GM18873 (cell line): ENCODE measurements around the gene TULP3.

Source experiments
- ATAC-seq: cut with Tn5 transposase; IDR thresholded peaks from one replicate; pipeline ENCODE4 v1.9.1; 2021; ENCODE audit warnings: mild to moderate bottlenecking, moderate library complexity, moderate number of reproducible peaks; ENCODE audit not compliant: unreplicated experiment, low FRiP score

The TULP3 gene

GRCh38 chr12:2963154-2963759 is 72.6 kb downstream of the TULP3 start:
- ATAC-seq, result no peak

DNA sequence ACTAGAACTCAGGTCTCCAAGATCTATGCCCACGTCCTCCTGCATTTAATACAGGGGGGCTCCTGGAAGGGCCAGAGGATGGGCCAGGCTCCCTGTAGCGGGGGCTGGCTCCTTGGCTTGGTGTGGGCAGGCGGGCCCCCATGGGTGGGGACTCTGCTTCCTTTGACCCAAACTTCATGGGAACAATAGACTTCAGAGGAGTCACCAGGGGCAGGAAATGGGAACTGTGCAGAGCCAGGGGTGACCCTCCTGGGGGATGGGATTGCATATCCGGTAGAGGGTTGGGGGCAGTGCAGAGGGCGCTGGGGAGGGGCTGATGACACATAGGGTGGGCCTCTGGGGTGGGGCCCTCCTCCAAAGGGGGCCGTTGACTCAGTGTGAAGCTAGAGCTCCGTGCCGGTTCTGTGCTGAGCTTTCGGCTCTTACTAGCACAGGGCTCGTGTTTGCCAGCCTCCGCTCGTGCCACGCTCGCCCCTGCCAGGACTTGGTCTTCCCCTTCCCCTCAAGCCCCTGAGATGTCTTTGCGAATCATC is 73.1 kb downstream of the TULP3 start:
- no peak for ATAC-seq

DNA sequence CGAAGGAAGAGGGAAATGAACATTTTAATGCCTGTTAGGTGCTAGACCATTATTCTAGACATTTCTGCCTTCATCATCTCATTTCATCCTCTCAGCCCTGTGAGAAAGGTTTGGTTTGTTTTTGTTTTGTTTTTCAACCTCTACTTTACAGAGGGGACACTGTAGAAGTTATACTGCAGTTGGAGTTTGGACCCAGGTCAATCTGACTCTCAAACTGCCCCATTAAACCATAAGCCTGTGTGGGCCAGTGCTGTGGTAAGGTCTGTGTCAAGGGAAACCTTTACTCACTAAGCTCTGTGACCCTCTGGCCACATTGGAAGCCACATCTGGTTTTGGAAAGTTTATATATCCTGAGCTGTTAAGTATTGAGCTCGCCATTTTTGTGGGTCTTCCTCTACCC is 77.0 kb downstream of the TULP3 start:
- no peak for ATAC-seq

DNA sequence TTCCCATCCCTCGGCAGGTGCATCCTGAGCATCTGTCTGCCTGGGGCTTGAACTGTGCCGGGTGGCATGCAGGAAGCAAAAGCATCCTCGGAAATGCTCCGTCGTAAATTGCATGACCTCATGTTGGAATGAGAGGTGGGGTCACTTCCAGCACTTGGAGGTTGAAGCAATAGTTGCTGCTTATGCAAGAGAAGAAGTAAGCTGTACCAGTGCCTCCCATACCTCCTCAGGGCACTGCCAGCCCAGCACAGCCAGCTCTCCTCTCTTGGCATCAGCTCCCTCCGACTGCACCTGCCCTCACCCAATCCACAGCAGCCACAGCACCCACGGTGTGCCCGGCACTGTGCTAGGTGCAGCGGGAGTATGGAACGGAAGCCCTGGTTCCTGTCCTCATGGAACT is 80.1 kb downstream of the TULP3 start:
- no peak for ATAC-seq

DNA sequence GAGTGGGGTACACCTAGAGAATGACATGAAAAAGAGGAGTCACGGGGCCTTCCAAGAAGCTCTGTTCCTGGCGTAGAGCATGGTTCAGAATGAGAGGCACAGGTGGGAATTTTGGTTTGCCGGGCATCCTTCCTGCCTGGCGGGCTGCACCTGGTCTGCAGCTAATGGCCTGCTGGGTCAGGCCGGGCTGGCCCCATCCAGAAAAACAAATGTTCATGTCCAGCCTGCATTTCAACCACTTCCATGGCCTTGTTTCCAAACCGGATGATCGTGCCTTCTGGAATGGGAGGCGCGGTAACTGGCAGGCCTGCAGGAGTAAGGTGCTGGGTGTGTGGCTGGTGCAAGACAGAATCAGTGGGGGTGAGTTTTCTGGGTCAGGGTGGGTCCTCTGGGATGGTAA is 82.9 kb downstream of the TULP3 start:
- ATAC-seq, result no peak

DNA sequence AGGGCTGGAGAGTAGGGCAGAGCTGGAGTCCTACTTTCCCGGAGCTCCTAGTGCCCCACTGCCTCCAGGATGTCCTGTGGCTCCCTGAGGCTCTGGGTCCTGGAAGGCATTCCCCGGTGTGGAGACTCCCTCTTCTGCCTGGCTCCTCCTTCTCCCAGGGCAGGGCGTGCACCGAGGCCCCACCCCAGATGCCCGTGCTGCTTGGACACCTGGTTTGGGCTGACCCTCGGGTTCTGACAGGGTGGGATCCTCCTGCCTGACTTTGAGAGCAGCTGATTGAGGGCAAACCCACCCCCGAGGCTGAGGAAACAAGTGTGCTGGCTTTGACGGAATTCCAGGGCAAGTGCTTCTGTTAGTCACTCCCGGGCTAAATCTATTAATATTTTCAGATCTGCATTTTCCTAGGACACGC is 83.9 kb downstream of the TULP3 start:
- no peak for ATAC-seq

DNA sequence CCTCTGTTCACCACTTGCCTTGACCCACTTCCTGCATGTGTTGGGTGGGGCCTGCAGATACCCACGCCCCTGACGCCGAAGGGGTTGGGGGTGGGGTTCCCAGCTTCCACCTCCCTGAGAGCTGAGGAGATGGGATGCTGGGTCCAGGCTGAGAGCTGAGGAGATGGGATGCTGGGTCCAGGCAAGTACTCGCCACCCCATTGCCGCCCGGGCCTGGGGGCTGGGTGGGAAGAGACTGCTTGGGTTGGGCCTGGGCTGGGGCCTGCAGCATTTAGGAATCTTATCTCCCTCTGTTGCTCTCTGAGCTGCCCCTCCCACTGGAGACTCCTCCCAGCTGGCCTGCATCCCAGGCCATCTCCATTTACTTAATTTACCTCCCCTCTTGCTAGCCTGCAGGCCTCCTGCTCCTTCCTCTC is 85.9 kb downstream of the TULP3 start:
- ATAC-seq, result no peak

GRCh38 chr12:2977776-2978175 is 87.1 kb downstream of the TULP3 start:
- ATAC-seq, result no peak

GRCh38 chr12:2979806-2980205 is 89.1 kb downstream of the TULP3 start:
- ATAC-seq, result no peak

- ATAC-seq, result no peak
Observed at GRCh38 chr12:2980630-2981029, 89.9 kb downstream of the TULP3 start.

DNA sequence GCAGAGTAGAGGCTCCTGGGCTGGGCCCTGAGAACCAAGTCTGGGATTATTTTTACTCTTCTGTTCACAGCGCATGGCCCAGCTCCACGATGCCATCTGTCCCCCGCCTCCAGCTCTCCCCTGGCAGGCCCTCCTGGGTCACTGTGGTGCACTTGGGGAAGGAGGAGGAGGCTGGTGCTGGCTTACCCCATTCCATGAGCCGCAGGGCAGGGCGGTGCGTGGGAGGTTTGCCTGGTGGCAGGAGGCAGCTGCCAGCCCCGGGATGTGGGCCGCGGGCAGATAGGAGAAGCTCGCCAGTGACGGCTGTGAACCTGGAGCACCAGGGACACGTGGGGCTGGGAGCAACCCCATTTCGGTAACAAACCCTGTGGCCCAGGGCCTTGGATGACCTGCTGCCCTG is 91.7 kb downstream of the TULP3 start:
- no peak for ATAC-seq

DNA sequence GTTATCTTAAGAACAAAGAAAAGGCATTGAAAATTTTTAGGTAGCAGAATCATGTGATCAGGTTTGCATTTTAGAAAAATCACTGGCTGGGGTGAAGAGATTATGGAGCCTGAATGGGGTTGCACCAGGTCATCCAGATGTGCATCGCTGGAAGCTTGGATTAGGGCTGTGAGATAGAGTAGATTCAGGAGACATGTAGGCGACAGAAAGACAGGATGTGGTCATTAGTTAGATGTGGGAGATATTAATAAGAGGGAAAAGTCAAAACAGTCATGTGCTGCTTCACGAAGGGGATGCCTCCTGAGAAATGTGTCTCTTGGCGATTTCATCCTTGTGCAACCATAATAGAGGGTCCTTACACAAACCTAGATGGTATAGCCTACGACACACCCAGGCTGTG is 93.6 kb downstream of the TULP3 start:
- ATAC-seq, result no peak

- no peak for ATAC-seq
Observed at GRCh38 chr12:2984698-2985097, 94.0 kb downstream of the TULP3 start.

DNA sequence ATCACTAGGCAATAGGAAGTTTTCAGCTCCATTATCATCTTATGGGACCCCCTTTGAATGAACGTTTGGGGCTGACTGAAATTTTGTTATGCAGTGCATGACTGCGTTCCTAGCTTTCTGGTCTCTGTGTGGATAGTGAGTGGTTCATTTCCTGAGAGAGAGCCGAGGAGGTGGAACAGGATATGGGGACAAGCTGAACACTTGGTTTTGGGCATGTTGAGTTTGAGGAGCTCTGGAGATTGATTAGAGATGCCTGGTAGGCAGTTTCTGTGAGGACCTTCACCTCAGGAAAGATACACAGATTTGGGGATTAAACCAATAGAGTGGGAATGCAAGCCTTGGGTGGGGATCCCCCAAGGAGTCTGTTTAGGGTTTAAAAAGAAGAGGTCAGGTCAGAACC is 96.2 kb downstream of the TULP3 start:
- ATAC-seq, result no peak

- no peak for ATAC-seq
Observed at GRCh38 chr12:2988494-2988893, 97.8 kb downstream of the TULP3 start.
